ENCODE measurements around the gene OTOS. TPM values are rescaled to one million over a fixed set of nuclear protein-coding genes. Genes with fewer than 3 reads are reported as not detected.

Gene OTOS
- total RNA-seq, 2 donors from 2014 or later = not detected

GRCh38 chr2:240135706-240136012, 4.8 kb downstream of the OTOS start:
- no peaks in the 10 kb centered on the region for H3K9me3 ChIP-seq
- WGBS, 2 donors = 0% methylated on average over 5 to 17 of the region's 17 CpGs
- ATAC-seq (no peak), DNase-seq (no peak)
- peak overlapping the region in 3 of 4 donors; percentile 53 to 55 (median 54) for H3K27ac ChIP-seq
- H3K4me1 ChIP-seq = peaks cover 20% of the 10 kb centered on the region
- TF ChIP-seq CTCF (IDR thresholded peaks at IDR 0.05) (no peak), POLR2A (IDR thresholded peaks at IDR 0.05) (no peak)
- intact Hi-C loops (cut with DNase I) = no loop called here
- H3K27me3 ChIP-seq = no peaks in the 10 kb centered on the region
- peaks cover 0 to 4% of the 10 kb centered on the region in 2 donors for H3K36me3 ChIP-seq (replicated peaks in 1 of 2; ENCODE audit: insufficient read depth in 1 of 2, low read depth in 2 of 2)
- peak overlapping the region; percentile 90 to 99 for H3K4me3 ChIP-seq

GRCh38 chr2:240134956-240135520, 5.4 kb downstream of the OTOS start:
- H3K4me1 ChIP-seq = peaks cover 20% of the 10 kb centered on the region
- intact Hi-C loops (cut with DNase I) = no loop called here
- peak overlapping the region; percentile 90 to 99 for H3K4me3 ChIP-seq
- DNase-seq (no peak), ATAC-seq (no peak)
- H3K27ac ChIP-seq = peak overlapping the region in 1 of 4 donors; percentile 53
- no peaks in the 10 kb centered on the region for H3K9me3 ChIP-seq
- no peaks in the 10 kb centered on the region for H3K27me3 ChIP-seq
- H3K36me3 ChIP-seq (replicated peaks in 1 of 2; ENCODE audit: insufficient read depth in 1 of 2, low read depth in 2 of 2) = peaks cover 5 to 10% of the 10 kb centered on the region in 2 donors
- WGBS, 2 donors = 78 to 83% methylated on average over 15 of the region's 15 CpGs
- no peak for TF ChIP-seq POLR2A (IDR thresholded peaks at IDR 0.05)
- TF ChIP-seq CTCF (IDR thresholded peaks at IDR 0.05) = no peak

- no peaks in the 10 kb centered on the region for H3K27me3 ChIP-seq
- TF ChIP-seq POLR2A (IDR thresholded peaks at IDR 0.05) (no peak), CTCF (IDR thresholded peaks at IDR 0.05) (no peak)
- peaks cover 11 to 15% of the 10 kb centered on the region in 2 donors for H3K36me3 ChIP-seq (replicated peaks in 1 of 2; ENCODE audit: insufficient read depth in 1 of 2, low read depth in 2 of 2)
- no peak overlapping the region for H3K4me3 ChIP-seq
- WGBS, 2 donors = 81 to 87% methylated on average over 4 to 6 of the region's 6 CpGs
- H3K9me3 ChIP-seq = no peaks in the 10 kb centered on the region
- no peak for ATAC-seq
- intact Hi-C loops (cut with DNase I) = no loop called here
- no peak overlapping the region for H3K27ac ChIP-seq
- peaks cover 20% of the 10 kb centered on the region for H3K4me1 ChIP-seq
- DNase-seq = no peak
Observed at GRCh38 chr2:240134466-240134865, 6.0 kb downstream of the OTOS start.

- Histone ChIP-seq H3K9me3 (no peaks in the 10 kb centered on the region), H3K4me3 (no peak overlapping the region), H3K4me1 (peaks cover 20% of the 10 kb centered on the region), H3K27me3 (no peaks in the 10 kb centered on the region), H3K36me3 (replicated peaks in 1 of 2; ENCODE audit: insufficient read depth in 1 of 2, low read depth in 2 of 2) (peaks cover 12 to 16% of the 10 kb centered on the region in 2 donors), H3K27ac (no peak overlapping the region)
- ATAC-seq (no peak), DNase-seq (no peak)
- WGBS, 2 donors = 78 to 84% methylated on average over 10 of the region's 10 CpGs
- intact Hi-C loops (cut with DNase I) = no loop called here
- TF ChIP-seq POLR2A (IDR thresholded peaks at IDR 0.05) = no peak
Observed at GRCh38 chr2:240133401-240133800, 7.1 kb downstream of the OTOS start.

- intact Hi-C loops (cut with DNase I) = no loop called here
- no peaks in the 10 kb centered on the region for H3K9me3 ChIP-seq
- no peak overlapping the region for H3K4me3 ChIP-seq
- no peak for ATAC-seq
- TF ChIP-seq POLR2A (IDR thresholded peaks at IDR 0.05) = no peak
- TF ChIP-seq CTCF (IDR thresholded peaks at IDR 0.05) = no peak
- no peak overlapping the region for H3K27ac ChIP-seq
- H3K4me1 ChIP-seq = peaks cover 20% of the 10 kb centered on the region
- peaks cover 12 to 19% of the 10 kb centered on the region in 2 donors for H3K36me3 ChIP-seq (replicated peaks in 1 of 2; ENCODE audit: insufficient read depth in 1 of 2, low read depth in 2 of 2)
- no peak for DNase-seq
- H3K27me3 ChIP-seq = no peaks in the 10 kb centered on the region
- 93% methylated on average over 5 of the region's 5 CpGs for WGBS, 2 donors
Observed at GRCh38 chr2:240132651-240132980, 7.8 kb downstream of the OTOS start.
